ENCODE results near the gene CYP27B1.

The CYP27B1 gene

GRCh38 chr12:57732726-57733593, 33.9 kb downstream of the CYP27B1 start:
- TF ChIP-seq ZFX (IDR thresholded peaks at IDR 0.05) (no peak), CTCF (conservative IDR thresholded peaks at IDR 0.05) (no peak)
- no peak overlapping the region for H3K27ac ChIP-seq

- TF ChIP-seq CTCF (conservative IDR thresholded peaks at IDR 0.05) = no peak
- no peak for TF ChIP-seq ZFX (IDR thresholded peaks at IDR 0.05)
- no peak overlapping the region for H3K27ac ChIP-seq
Measured at GRCh38 chr12:57732270-57732669, 34.6 kb downstream of the CYP27B1 start.

- H3K27ac ChIP-seq = no peak overlapping the region
- TF ChIP-seq ZFX (IDR thresholded peaks at IDR 0.05) (no peak), CTCF (conservative IDR thresholded peaks at IDR 0.05) (no peak)
Measured at GRCh38 chr12:57731411-57732080, 35.3 kb downstream of the CYP27B1 start.

GRCh38 chr12:57730336-57731067, 36.4 kb downstream of the CYP27B1 start:
- TF ChIP-seq CTCF (conservative IDR thresholded peaks at IDR 0.05) = no peak
- H3K27ac ChIP-seq = no peak overlapping the region

GRCh38 chr12:57729321-57729844, 37.5 kb downstream of the CYP27B1 start:
- TF ChIP-seq CTCF (conservative IDR thresholded peaks at IDR 0.05) = no peak
- no peak for TF ChIP-seq ZFX (IDR thresholded peaks at IDR 0.05)

GRCh38 chr12:57727758-57728395, 39.0 kb downstream of the CYP27B1 start:
- TF ChIP-seq CTCF (conservative IDR thresholded peaks at IDR 0.05) (no peak), ZFX (IDR thresholded peaks at IDR 0.05) (no peak)
- H3K27ac ChIP-seq = no peak overlapping the region

More at GRCh38 chr12:57729321-57729844, 37.5 kb downstream of the CYP27B1 start:
- H3K27ac ChIP-seq = no peak overlapping the region
